Measurements from ENCODE around the gene A1BG. TPM values are rescaled to one million over a fixed set of nuclear protein-coding genes. Genes with fewer than 3 reads are reported as not detected.
A peak's percentile ranks its signal among the peaks of the same experiment; 100 is the strongest.
"Not testable (repeated sequence)": the region's sequence is repeated elsewhere in the genome, so short reads cannot be mapped to it uniquely, and the experiment has no call there.

The A1BG gene
- total RNA-seq, 2 donors from 2014 or later, result 25.4 to 33.2 TPM

DNA sequence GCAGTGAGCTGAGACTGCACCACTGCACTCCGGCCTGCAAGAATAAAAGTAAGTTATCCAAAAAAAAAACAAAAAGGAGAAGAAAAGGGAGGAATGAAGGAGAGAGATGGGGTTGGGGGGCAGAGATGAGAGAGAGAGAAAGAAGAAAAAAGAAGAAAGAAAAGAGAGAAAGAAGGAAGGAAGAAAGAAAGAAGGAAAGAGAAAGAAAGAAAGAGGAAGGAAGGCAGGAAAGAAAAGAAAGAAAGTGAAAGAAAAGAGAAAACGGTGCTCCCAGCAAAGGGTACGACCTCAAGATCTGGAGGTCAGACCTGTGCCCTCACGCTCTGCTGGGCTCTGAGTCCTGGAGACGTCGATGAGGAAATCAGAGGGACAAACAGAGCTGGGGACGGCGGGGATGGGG, 3.7 kb downstream of the A1BG start:
- Mint-ChIP-seq H3K4me3 (peak overlapping the region; percentile 44 to 58), H3K27ac (no peak overlapping the region), H3K27me3 (ENCODE audit: low read depth) (no peaks in the 10 kb centered on the region), H3K9me3 (no peaks in the 10 kb centered on the region), H3K36me3 (ENCODE audit: insufficient read depth in 2 of 2) (peaks cover 2 to 18% of the 10 kb centered on the region in 2 donors), H3K4me1 (ENCODE audit: low read depth) (peaks cover 39% of the 10 kb centered on the region)
- ATAC-seq (replicated peaks in 1 of 2) (no peak), DNase-seq (no peak)

DNA sequence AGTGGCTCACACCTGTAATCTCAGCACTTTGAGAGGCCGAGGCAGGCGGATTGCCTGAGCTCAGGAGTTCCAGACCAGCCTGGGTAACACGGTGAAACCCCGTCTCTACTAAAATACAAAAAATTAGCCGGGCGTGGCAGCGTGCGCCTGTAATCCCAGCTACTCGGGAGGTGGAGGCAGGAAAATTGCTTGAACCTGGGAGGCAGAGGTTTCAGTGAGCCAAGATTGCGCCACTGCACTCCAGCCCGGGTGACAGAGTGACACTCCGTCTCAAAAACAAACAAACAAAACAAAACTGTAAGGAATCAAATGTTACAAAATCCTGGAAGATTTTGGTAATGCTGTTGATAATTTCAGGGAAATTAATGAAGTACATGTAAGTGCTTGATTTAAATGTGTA, 5.2 kb downstream of the A1BG start:
- H3K4me3 Mint-ChIP-seq, result peak overlapping the region; percentile 96 to 98
- H3K9me3 Mint-ChIP-seq; DNase-seq; H3K27ac Mint-ChIP-seq; H3K27me3 Mint-ChIP-seq (ENCODE audit: low read depth): not testable (repeated sequence)
- H3K4me1 Mint-ChIP-seq (ENCODE audit: low read depth), result peaks cover 39% of the 10 kb centered on the region
- peaks cover 4 to 18% of the 10 kb centered on the region in 2 donors for H3K36me3 Mint-ChIP-seq (ENCODE audit: insufficient read depth in 2 of 2)
- peak in 1 of 2 donors; percentile 1 for ATAC-seq (replicated peaks in 1 of 2)

- peak overlapping the region; percentile 88 for H3K27ac Mint-ChIP-seq
- H3K4me3 Mint-ChIP-seq, result peak overlapping the region; percentile 96 to 98
- ATAC-seq (replicated peaks in 1 of 2) (peak; percentile 97), DNase-seq (peak; percentile 77 to 87)
- peaks cover 4 to 18% of the 10 kb centered on the region in 2 donors for H3K36me3 Mint-ChIP-seq (ENCODE audit: insufficient read depth in 2 of 2)
- no peaks in the 10 kb centered on the region for H3K9me3 Mint-ChIP-seq
- H3K4me1 Mint-ChIP-seq (ENCODE audit: low read depth), result peaks cover 39% of the 10 kb centered on the region
- H3K27me3 Mint-ChIP-seq (ENCODE audit: low read depth), result no peaks in the 10 kb centered on the region
Observed at GRCh38 chr19:58346961-58347929, 6.0 kb downstream of the A1BG start.

- ATAC-seq (replicated peaks in 1 of 2) (no peak), DNase-seq (no peak)
- Mint-ChIP-seq H3K36me3 (ENCODE audit: insufficient read depth in 2 of 2) (peaks cover 6 to 24% of the 10 kb centered on the region in 2 donors), H3K27ac (peak overlapping the region; percentile 8), H3K4me1 (ENCODE audit: low read depth) (peaks cover 39% of the 10 kb centered on the region), H3K4me3 (peak overlapping the region; percentile 96 to 98), H3K27me3 (ENCODE audit: low read depth) (no peaks in the 10 kb centered on the region), H3K9me3 (no peaks in the 10 kb centered on the region)
Observed at GRCh38 chr19:58345558-58345957, 7.7 kb downstream of the A1BG start.

DNA sequence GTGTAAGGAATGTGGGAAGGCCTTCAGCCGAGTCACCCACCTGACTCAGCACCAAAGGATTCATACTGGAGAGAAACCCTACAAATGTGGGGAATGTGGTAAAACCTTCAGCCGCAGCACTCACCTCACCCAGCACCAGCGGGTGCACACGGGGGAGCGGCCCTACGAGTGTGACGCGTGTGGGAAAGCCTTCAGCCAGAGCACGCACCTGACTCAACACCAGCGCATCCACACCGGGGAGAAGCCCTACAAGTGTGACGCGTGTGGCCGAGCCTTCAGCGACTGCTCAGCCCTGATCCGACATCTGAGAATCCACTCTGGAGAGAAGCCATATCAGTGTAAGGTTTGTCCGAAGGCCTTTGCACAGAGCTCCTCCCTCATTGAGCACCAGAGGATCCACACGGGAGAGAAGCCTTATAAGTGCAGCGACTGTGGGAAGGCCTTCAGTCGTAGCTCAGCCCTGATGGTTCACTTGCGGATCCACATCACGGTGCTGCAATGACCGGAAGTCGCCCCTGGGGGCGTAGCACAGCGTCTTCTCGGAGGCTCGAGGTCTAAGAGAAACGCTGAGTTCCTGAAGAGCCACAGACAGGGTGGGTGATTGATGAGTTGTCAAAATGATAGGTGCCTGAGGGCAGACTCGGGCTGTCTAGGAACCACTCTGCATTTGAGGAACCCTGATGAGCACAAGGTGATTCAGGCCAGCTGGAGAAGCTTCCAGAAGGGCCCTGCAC, 14.3 kb downstream of the A1BG start:
- no peaks in the 10 kb centered on the region for H3K27me3 Mint-ChIP-seq (ENCODE audit: low read depth)
- peaks cover 19 to 21% of the 10 kb centered on the region in 2 donors for H3K36me3 Mint-ChIP-seq (ENCODE audit: insufficient read depth in 2 of 2)
- H3K4me1 Mint-ChIP-seq (ENCODE audit: low read depth), result peaks cover 6% of the 10 kb centered on the region
- H3K4me3 Mint-ChIP-seq, result no peak overlapping the region
- DNase-seq (no peak), ATAC-seq (replicated peaks in 1 of 2) (no peak)
- no peaks in the 10 kb centered on the region for H3K9me3 Mint-ChIP-seq
- H3K27ac Mint-ChIP-seq, result no peak overlapping the region

DNA sequence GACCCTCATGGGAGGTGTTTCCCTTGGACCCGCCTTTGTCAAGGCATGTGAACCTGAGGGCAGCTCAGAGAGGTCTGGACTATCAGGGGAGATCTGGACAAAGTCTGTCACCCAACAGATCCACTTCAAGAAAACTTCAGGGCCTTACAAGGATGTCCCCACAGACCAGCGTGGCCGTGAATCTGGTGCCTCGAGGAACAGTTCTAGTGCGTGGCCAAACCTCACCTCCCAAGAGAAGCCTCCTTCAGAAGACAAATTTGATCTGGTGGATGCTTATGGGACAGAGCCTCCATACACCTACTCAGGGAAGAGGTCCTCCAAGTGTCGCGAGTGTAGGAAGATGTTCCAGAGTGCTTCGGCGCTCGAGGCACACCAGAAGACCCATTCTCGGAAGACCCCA, 15.0 kb downstream of the A1BG start:
- peaks cover 6% of the 10 kb centered on the region for H3K4me1 Mint-ChIP-seq (ENCODE audit: low read depth)
- H3K27ac Mint-ChIP-seq, result no peak overlapping the region
- no peak overlapping the region for H3K4me3 Mint-ChIP-seq
- H3K9me3 Mint-ChIP-seq, result no peaks in the 10 kb centered on the region
- H3K27me3 Mint-ChIP-seq (ENCODE audit: low read depth), result no peaks in the 10 kb centered on the region
- H3K36me3 Mint-ChIP-seq (ENCODE audit: insufficient read depth in 2 of 2), result peaks cover 18 to 21% of the 10 kb centered on the region in 2 donors
- no peak for ATAC-seq (replicated peaks in 1 of 2)
- no peak for DNase-seq

DNA sequence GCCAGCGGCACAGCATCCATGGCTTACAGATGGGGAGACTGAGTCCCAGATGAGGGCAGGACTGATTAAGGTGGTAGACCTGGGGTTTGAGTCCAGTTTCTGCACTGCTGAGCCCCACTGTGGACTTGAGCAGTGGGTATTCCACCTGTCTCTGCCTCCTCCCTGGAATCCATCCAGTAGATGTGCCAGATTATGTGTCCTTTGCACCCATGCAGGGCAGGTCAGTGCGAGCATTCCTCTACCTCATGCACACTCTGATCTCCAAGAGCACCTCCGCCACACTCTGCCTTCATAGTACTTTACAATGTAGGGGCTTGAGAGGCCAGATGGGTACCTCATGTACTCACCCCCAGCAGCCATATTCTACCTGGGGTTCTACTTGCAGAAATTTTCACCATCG, 16.5 kb downstream of the A1BG start:
- Mint-ChIP-seq H3K4me3 (no peak overlapping the region), H3K36me3 (ENCODE audit: insufficient read depth in 2 of 2) (peaks cover 17 to 18% of the 10 kb centered on the region in 2 donors), H3K27me3 (ENCODE audit: low read depth) (no peaks in the 10 kb centered on the region), H3K27ac (no peak overlapping the region), H3K9me3 (no peaks in the 10 kb centered on the region), H3K4me1 (ENCODE audit: low read depth) (peaks cover 6% of the 10 kb centered on the region)
- ATAC-seq (replicated peaks in 1 of 2) (no peak), DNase-seq (no peak)

DNA sequence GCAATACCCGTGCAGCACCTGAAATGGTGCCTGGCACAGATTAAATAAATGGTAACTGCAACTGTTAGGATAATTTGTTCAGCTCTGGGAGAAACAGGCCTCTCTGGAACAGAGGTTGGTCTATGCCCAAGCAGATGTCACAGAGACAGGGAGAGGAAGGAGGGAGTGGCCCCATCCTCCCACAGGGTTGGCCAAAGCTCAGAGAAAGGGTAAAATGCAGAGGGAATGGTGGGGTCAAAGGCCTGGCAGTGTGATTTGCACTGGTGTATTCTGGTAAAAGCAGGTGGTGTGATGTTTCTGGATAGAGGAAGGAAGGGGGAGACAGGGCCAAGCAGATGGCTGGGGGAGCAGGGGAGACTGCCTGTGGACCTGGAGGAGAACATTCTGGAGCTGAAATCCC, 17.1 kb downstream of the A1BG start:
- Mint-ChIP-seq H3K4me1 (ENCODE audit: low read depth) (peaks cover 6% of the 10 kb centered on the region), H3K9me3 (no peaks in the 10 kb centered on the region), H3K4me3 (no peak overlapping the region), H3K27ac (no peak overlapping the region), H3K27me3 (ENCODE audit: low read depth) (no peaks in the 10 kb centered on the region), H3K36me3 (ENCODE audit: insufficient read depth in 2 of 2) (peaks cover 16 to 17% of the 10 kb centered on the region in 2 donors)
- ATAC-seq (replicated peaks in 1 of 2), result no peak
- DNase-seq, result no peak

DNA sequence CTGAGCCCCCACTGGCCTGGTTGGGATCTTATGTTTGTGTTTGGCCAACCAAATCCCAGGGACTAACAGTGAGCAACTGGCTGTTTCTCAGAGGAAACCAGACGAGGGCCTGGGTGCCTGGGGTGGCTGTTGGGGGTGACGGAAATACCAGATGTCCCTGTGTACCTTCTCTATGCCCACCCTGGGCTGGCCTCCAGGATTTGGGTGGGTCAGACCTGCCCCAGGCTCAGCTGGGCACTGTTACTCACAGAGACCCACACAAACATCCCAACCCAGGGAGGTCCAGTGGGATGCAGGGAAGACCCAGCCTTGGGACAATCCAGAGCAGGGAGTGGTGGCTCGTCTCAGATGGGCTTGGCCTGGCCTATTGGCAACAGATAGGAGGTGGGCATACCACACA, 17.7 kb downstream of the A1BG start:
- Mint-ChIP-seq H3K27ac (no peak overlapping the region), H3K36me3 (ENCODE audit: insufficient read depth in 2 of 2) (peaks cover 15% of the 10 kb centered on the region in 2 donors), H3K4me3 (no peak overlapping the region)

GRCh38 chr19:58334691-58335249, 18.5 kb downstream of the A1BG start:
- peaks cover 2% of the 10 kb centered on the region for H3K4me1 Mint-ChIP-seq (ENCODE audit: low read depth)

More for the DNA sequence above, 17.7 kb downstream of the A1BG start:
- DNase-seq (no peak), ATAC-seq (replicated peaks in 1 of 2) (no peak)
- Mint-ChIP-seq H3K27me3 (ENCODE audit: low read depth) (no peaks in the 10 kb centered on the region), H3K4me1 (ENCODE audit: low read depth) (peaks cover 6% of the 10 kb centered on the region), H3K9me3 (no peaks in the 10 kb centered on the region)

DNA sequence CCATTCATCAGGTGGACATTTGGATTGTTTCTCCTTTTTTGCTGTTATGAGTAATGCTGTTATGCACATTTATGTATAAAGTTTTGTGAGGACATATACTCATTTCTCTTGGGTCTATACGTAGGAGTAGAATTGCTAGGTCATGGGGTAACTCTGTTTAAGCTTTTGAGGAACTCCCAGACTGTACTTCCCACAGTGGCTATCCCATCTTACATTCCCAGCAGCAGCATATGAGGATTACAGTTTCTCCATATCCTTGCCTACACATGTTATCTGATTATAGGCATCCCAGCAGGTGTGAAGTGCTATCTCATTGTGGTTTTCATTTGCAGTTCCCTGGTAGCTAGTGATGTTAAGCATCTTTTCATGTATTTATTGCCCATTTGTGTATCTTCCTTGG, 20.6 kb downstream of the A1BG start:
- Mint-ChIP-seq H3K27ac (no peak overlapping the region), H3K9me3 (no peaks in the 10 kb centered on the region), H3K4me1 (ENCODE audit: low read depth) (no peaks in the 10 kb centered on the region), H3K36me3 (ENCODE audit: insufficient read depth in 2 of 2) (peaks cover 1 to 2% of the 10 kb centered on the region in 2 donors), H3K27me3 (ENCODE audit: low read depth) (no peaks in the 10 kb centered on the region), H3K4me3 (no peak overlapping the region)
- ATAC-seq (replicated peaks in 1 of 2) (no peak), DNase-seq (no peak)

More at GRCh38 chr19:58334691-58335249, 18.5 kb downstream of the A1BG start:
- no peak for DNase-seq
- H3K9me3 Mint-ChIP-seq, result no peaks in the 10 kb centered on the region
- no peak overlapping the region for H3K27ac Mint-ChIP-seq
- H3K4me3 Mint-ChIP-seq, result no peak overlapping the region
- H3K36me3 Mint-ChIP-seq (ENCODE audit: insufficient read depth in 2 of 2), result peaks cover 9 to 13% of the 10 kb centered on the region in 2 donors
- H3K27me3 Mint-ChIP-seq (ENCODE audit: low read depth), result no peaks in the 10 kb centered on the region
- no peak for ATAC-seq (replicated peaks in 1 of 2)

GRCh38 chr19:58330458-58330857, 22.8 kb downstream of the A1BG start:
- Mint-ChIP-seq H3K4me3 (no peak overlapping the region), H3K4me1 (ENCODE audit: low read depth) (no peaks in the 10 kb centered on the region), H3K27me3 (ENCODE audit: low read depth) (no peaks in the 10 kb centered on the region), H3K27ac (no peak overlapping the region), H3K9me3 (no peaks in the 10 kb centered on the region), H3K36me3 (ENCODE audit: insufficient read depth in 2 of 2) (peaks cover 1 to 2% of the 10 kb centered on the region in 2 donors)
- ATAC-seq (replicated peaks in 1 of 2) (no peak), DNase-seq (no peak)

- Mint-ChIP-seq H3K4me3 (no peak overlapping the region), H3K9me3 (no peaks in the 10 kb centered on the region), H3K36me3 (ENCODE audit: insufficient read depth in 2 of 2) (no peaks in the 10 kb centered on the region), H3K27ac (no peak overlapping the region), H3K4me1 (ENCODE audit: low read depth) (no peaks in the 10 kb centered on the region), H3K27me3 (ENCODE audit: low read depth) (no peaks in the 10 kb centered on the region)
- ATAC-seq (replicated peaks in 1 of 2) (no peak), DNase-seq (peak; percentile 23 to 35)
Observed at GRCh38 chr19:58328999-58329398, 24.3 kb downstream of the A1BG start.
